Measurements from ENCODE around the gene MISP3.
A peak's percentile ranks its signal among the peaks of the same experiment; 100 is the strongest.

Gene MISP3

DNA sequence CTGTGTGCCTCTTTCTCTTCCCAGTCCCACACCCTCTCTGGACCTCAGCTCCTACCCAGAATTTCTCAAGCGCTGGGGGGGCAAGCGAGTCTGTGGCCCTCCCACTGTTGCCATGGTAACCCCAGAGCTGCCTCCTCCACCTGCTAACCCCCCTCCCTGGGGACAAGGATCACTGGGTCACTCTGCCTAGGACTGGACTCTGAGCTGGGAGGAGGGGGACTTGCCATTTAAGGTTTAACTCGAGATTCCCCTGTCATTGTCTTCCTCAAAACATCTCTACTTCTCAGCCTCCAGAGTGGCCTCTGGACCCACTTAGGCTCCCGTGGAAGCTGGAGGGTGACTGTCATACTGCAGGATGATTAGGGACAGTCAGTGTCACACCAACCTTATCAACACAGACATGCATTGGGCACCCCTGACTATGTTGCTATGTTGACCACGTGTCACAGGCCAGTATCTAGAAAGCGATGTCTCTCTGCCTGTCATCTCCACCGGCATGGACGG, 12.9 kb upstream of the MISP3 start:
- Histone ChIP-seq H3K27ac (ENCODE audit: low read depth, low read length) (no peak overlapping the region), H3K36me3 (ENCODE audit: control insufficient read depth in 5 of 5, insufficient read depth in 5 of 5, low read length in 5 of 5) (no peaks in the 10 kb centered on the region), H3K4me1 (ENCODE audit: control insufficient read depth in 5 of 5, insufficient read depth in 5 of 5, low read length in 5 of 5) (peaks cover 0 to 8% (median 5%) of the 10 kb centered on the region in 5 donors), H3K27me3 (ENCODE audit: control insufficient read depth in 5 of 5, insufficient read depth in 4 of 5, low read length in 5 of 5) (peaks cover 22 to 38% (median 33%) of the 10 kb centered on the region in 5 donors), H3K4me3 (ENCODE audit: low read depth in 1 of 5, low read length in 5 of 5) (no peak overlapping the region), H3K9me3 (ENCODE audit: control insufficient read depth in 5 of 5, low read length in 5 of 5) (no peaks in the 10 kb centered on the region), H3K9ac (ENCODE audit: low read length in 5 of 5) (no peak overlapping the region)

DNA sequence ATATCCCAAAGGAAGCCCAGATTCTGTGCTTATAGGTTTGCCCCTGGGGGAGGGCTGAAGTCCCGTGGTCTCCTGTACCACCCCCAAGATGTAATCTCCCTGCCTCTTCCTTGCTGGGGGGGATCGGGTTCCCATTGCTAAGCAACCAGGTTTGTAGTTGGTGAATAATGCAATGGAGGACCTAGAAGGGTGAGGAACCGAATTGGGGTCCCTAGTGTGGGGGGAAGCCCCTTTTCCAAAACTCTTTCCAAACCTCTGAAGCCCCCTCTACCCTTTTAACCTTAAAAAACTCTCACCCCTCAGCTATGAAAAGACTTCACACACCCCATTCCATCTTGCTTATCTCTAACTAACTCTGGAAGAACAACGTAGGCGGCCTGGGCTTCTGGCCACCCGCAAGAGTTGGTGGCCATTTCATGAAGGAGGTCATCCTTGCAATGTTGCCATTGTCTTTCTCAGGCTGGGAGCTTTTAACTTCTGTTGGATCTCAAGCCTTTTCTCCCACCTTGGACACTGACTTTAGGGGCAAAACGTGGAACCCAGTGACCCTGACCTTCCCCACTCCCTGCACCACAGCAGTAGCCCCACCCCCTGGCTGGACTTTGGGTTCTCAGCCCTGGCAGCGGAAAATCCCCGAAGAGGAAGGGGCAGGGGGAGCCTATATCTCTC, 11.4 kb upstream of the MISP3 start:
- Histone ChIP-seq H3K9me3 (ENCODE audit: control insufficient read depth in 5 of 5, low read length in 5 of 5) (no peaks in the 10 kb centered on the region), H3K27ac (ENCODE audit: low read depth, low read length) (no peak overlapping the region), H3K4me3 (ENCODE audit: low read depth in 1 of 5, low read length in 5 of 5) (no peak overlapping the region), H3K36me3 (ENCODE audit: control insufficient read depth in 5 of 5, insufficient read depth in 5 of 5, low read length in 5 of 5) (no peaks in the 10 kb centered on the region), H3K27me3 (ENCODE audit: control insufficient read depth in 5 of 5, insufficient read depth in 4 of 5, low read length in 5 of 5) (peaks cover 22 to 37% (median 32%) of the 10 kb centered on the region in 5 donors), H3K9ac (ENCODE audit: low read length in 5 of 5) (no peak overlapping the region), H3K4me1 (ENCODE audit: control insufficient read depth in 5 of 5, insufficient read depth in 5 of 5, low read length in 5 of 5) (peaks cover 0 to 8% (median 5%) of the 10 kb centered on the region in 5 donors)

DNA sequence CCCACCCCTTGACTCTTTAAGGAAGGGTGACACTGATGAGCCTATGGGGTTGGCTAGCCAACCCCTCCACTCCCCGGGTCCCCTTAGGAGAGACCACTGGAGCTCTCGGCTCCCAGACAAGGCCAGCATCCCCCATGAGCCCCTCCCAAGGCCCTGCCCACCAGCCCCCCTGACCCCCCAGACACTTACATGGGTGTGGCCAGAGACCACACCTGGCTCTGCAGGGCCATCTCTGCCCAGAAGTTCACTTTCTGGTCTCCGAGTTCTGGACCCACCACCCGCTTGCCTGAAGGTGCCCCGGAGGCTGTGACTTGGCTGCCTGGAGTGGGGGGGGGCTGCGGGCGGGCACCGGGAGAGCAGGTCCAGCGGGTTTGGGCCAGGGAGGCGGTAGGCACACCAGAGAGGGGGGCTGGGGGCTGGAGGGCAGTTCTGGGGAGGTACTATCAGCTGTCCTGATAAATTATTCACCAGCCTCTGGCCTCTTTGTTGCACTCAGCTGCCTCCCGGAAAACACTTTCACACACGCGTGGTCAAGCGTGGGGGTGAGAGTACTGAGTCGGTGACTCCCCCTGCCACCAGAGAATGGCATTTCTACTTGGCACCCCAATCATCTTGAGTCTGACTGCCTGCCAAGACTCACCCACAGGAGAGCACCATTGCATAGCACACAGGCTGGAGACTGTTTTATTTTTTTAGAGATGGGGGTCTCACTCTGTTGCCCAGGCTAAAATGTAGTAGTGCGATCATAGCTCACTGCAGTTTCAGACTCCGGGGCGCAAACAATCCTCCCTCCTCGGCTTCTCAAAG, 10.6 kb upstream of the MISP3 start, which contains the start of gene PALM3:
PALM3 (minus strand) TSS at position 326 of the 807 bp plus-strand sequence; CDS start at position 230, 96 bp downstream.
- Histone ChIP-seq H3K9me3 (ENCODE audit: control insufficient read depth in 5 of 5, low read length in 5 of 5) (no peaks in the 10 kb centered on the region), H3K4me1 (ENCODE audit: control insufficient read depth in 5 of 5, insufficient read depth in 5 of 5, low read length in 5 of 5) (peaks cover 0 to 8% (median 5%) of the 10 kb centered on the region in 5 donors), H3K36me3 (ENCODE audit: control insufficient read depth in 5 of 5, insufficient read depth in 5 of 5, low read length in 5 of 5) (no peaks in the 10 kb centered on the region), H3K4me3 (ENCODE audit: low read depth in 1 of 5, low read length in 5 of 5) (no peak within 1 kb of the TSS), H3K27ac (ENCODE audit: low read depth, low read length) (no peak within 1 kb of the TSS), H3K27me3 (ENCODE audit: control insufficient read depth in 5 of 5, insufficient read depth in 4 of 5, low read length in 5 of 5) (peaks cover 22 to 33% (median 28%) of the 10 kb centered on the region in 5 donors), H3K9ac (ENCODE audit: low read length in 5 of 5) (no peak within 1 kb of the TSS)

DNA sequence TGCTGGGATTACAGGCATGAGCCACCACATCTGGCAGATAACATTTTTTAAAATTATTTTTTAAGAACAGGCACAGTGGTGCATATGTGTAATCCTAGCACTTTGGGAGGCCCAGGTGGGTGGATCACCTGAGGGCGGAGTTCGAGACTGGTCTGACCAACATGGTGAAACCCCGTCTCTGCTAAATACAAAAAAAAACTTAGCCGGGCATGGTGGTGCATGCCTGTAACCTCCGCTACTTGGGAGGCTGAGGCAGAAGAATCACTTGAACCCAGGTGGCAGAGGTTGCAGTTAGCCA, 10.1 kb upstream of the MISP3 start:
- peaks cover 0 to 6% (median 3%) of the 10 kb centered on the region in 5 donors for H3K4me1 ChIP-seq (ENCODE audit: control insufficient read depth in 5 of 5, insufficient read depth in 5 of 5, low read length in 5 of 5)
- H3K9me3 ChIP-seq (ENCODE audit: control insufficient read depth in 5 of 5, low read length in 5 of 5), result no peaks in the 10 kb centered on the region
- H3K9ac ChIP-seq (ENCODE audit: low read length in 5 of 5), result no peak overlapping the region
- no peak overlapping the region for H3K4me3 ChIP-seq (ENCODE audit: low read depth in 1 of 5, low read length in 5 of 5)
- no peaks in the 10 kb centered on the region for H3K36me3 ChIP-seq (ENCODE audit: control insufficient read depth in 5 of 5, insufficient read depth in 5 of 5, low read length in 5 of 5)
- no peak overlapping the region for H3K27ac ChIP-seq (ENCODE audit: low read depth, low read length)
- H3K27me3 ChIP-seq (ENCODE audit: control insufficient read depth in 5 of 5, insufficient read depth in 4 of 5, low read length in 5 of 5), result peaks cover 22 to 31% (median 28%) of the 10 kb centered on the region in 5 donors

DNA sequence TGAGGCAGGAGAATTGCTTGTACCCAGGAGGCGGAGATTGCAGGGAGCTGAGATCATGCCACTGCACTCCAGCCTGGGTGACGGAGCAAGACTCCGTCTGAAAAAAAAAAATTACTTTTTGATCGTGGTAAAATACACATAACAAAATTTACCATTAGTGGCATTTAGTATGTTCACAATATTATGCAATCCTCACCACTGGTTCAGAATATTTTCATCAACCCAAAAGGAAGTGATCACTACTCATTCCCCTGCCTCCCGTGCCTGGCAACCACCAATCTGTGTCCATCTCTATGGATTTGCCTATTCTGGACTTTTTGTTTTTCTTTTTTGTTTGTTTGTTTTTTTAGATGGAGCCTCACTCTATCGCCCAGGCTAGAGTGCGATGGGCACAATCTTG, 9.5 kb upstream of the MISP3 start:
- Histone ChIP-seq H3K27me3 (ENCODE audit: control insufficient read depth in 5 of 5, insufficient read depth in 4 of 5, low read length in 5 of 5) (peaks cover 22 to 27% (median 26%) of the 10 kb centered on the region in 5 donors), H3K9me3 (ENCODE audit: control insufficient read depth in 5 of 5, low read length in 5 of 5) (no peaks in the 10 kb centered on the region), H3K4me3 (ENCODE audit: low read depth in 1 of 5, low read length in 5 of 5) (no peak overlapping the region), H3K36me3 (ENCODE audit: control insufficient read depth in 5 of 5, insufficient read depth in 5 of 5, low read length in 5 of 5) (no peaks in the 10 kb centered on the region), H3K4me1 (ENCODE audit: control insufficient read depth in 5 of 5, insufficient read depth in 5 of 5, low read length in 5 of 5) (peaks cover 0 to 6% (median under 1%) of the 10 kb centered on the region in 5 donors), H3K9ac (ENCODE audit: low read length in 5 of 5) (no peak overlapping the region), H3K27ac (ENCODE audit: low read depth, low read length) (no peak overlapping the region)

DNA sequence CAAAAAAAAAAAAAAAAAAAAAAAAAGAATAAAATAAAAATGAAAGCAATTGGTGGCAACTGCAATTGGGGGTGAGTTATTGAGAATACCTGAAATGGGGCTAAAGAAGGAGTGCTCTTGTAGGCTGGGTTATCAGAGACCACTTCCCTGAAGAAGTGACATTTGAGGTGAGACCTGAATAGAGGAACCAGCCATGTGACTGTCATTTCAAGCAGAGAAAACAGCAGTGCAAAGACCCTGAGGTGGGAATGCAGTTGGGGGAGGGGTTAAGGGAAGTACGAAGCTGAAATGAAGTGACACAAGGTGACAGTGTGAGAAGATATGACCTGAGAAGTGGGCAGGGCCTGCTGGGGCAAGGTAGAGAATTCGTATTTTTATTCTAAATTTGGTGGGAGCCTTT, 6.5 kb upstream of the MISP3 start:
- Histone ChIP-seq H3K4me3 (ENCODE audit: low read depth in 1 of 5, low read length in 5 of 5) (no peak overlapping the region), H3K36me3 (ENCODE audit: control insufficient read depth in 5 of 5, insufficient read depth in 5 of 5, low read length in 5 of 5) (no peaks in the 10 kb centered on the region), H3K9ac (ENCODE audit: low read length in 5 of 5) (no peak overlapping the region), H3K4me1 (ENCODE audit: control insufficient read depth in 5 of 5, insufficient read depth in 5 of 5, low read length in 5 of 5) (no peaks in the 10 kb centered on the region), H3K9me3 (ENCODE audit: control insufficient read depth in 5 of 5, low read length in 5 of 5) (no peaks in the 10 kb centered on the region), H3K27ac (ENCODE audit: low read depth, low read length) (no peak overlapping the region), H3K27me3 (ENCODE audit: control insufficient read depth in 5 of 5, insufficient read depth in 4 of 5, low read length in 5 of 5) (peaks cover 0 to 5% (median 3%) of the 10 kb centered on the region in 5 donors)

DNA sequence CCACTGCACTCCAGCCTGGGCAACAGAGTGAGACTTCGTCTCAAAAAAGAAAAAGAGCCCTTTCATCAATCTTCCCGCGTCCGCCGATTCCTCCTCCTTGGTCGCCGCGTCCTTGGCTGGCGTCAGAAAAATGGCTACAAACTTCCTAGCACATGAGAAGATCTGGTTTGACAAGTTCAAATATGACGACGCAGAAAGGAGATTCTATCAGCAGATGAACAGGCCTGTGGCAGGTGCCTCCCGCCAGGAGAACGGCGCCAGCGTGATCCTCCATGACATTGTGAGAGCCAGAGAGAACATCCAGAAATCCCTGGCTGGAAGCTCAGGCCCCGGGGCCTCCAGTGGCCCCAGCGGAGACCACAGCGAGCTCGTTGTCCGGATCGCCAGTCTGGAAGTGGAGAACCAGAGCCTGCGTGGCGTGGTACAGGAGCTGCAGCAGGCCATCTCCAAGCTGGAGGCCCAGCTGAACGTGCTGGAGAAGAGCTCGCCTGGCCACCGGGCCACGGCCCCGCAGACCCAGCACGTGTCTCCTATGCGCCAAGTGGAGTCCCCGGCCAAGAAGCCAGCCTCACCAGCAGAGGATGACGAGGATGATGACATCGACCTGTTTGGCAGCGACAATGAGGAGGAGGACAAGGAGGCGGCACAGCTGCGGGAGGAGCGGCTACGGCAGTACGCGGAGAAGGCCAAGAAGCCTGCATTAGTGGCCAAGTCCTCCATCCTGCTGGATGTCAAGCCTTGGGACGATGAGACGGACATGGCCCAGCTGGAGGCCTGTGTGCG, 2.1 kb upstream of the MISP3 start:
- Histone ChIP-seq H3K4me3 (ENCODE audit: low read depth in 1 of 5, low read length in 5 of 5) (no peak overlapping the region), H3K27ac (ENCODE audit: low read depth, low read length) (no peak overlapping the region), H3K36me3 (ENCODE audit: control insufficient read depth in 5 of 5, insufficient read depth in 5 of 5, low read length in 5 of 5) (no peaks in the 10 kb centered on the region), H3K4me1 (ENCODE audit: control insufficient read depth in 5 of 5, insufficient read depth in 5 of 5, low read length in 5 of 5) (peaks cover 2 to 38% (median 37%) of the 10 kb centered on the region in 5 donors), H3K27me3 (ENCODE audit: control insufficient read depth in 5 of 5, insufficient read depth in 4 of 5, low read length in 5 of 5) (no peaks in the 10 kb centered on the region), H3K9me3 (ENCODE audit: control insufficient read depth in 5 of 5, low read length in 5 of 5) (no peaks in the 10 kb centered on the region), H3K9ac (ENCODE audit: low read length in 5 of 5) (no peak overlapping the region)

DNA sequence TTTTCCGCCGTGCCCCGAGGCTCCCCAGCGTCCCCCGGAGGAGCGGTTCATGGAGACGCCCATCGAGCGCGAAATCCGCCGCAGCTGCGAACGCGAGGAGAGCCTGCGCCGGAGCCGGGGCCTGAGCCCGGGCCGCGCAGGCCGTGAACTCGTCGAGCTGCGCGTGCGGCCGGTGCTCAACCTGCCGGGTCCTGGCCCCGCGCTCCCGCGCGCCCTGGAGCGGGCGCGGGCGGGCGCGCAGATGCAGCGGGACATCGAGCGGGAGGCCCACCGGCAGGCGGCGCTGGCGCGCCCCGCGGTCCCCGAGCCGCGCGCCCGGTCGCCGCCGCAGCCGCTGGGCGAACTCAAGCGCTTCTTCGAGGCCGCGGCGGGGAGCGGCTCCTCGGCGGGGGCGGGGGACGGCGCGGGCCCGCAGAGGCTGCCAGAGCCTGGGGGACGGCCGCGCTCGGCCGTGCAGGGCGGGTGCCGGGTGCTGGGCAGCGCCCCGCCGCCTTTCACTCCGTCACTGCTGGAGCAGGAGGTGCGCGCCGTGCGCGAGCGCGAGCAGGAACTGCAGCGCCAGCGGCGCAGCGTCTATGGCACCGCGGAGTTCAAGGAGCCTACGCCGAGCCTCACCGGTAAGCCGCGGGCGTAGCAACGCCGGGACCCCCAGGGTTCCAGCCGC, 807 bp downstream of the MISP3 start:
- peak overlapping the region; percentile 77 to 86 (median 81) for H3K4me3 ChIP-seq (ENCODE audit: low read depth in 1 of 5, low read length in 5 of 5)
- H3K27ac ChIP-seq (ENCODE audit: low read depth, low read length), result peak overlapping the region; percentile 78
- H3K36me3 ChIP-seq (ENCODE audit: control insufficient read depth in 5 of 5, insufficient read depth in 5 of 5, low read length in 5 of 5), result no peaks in the 10 kb centered on the region
- H3K9ac ChIP-seq (ENCODE audit: low read length in 5 of 5), result peak overlapping the region in 4 of 5 donors; percentile 57 to 83 (median 72)
- H3K9me3 ChIP-seq (ENCODE audit: control insufficient read depth in 5 of 5, low read length in 5 of 5), result no peaks in the 10 kb centered on the region
- no peaks in the 10 kb centered on the region for H3K27me3 ChIP-seq (ENCODE audit: control insufficient read depth in 5 of 5, insufficient read depth in 4 of 5, low read length in 5 of 5)
- H3K4me1 ChIP-seq (ENCODE audit: control insufficient read depth in 5 of 5, insufficient read depth in 5 of 5, low read length in 5 of 5), result peaks cover 2 to 43% (median 38%) of the 10 kb centered on the region in 5 donors

DNA sequence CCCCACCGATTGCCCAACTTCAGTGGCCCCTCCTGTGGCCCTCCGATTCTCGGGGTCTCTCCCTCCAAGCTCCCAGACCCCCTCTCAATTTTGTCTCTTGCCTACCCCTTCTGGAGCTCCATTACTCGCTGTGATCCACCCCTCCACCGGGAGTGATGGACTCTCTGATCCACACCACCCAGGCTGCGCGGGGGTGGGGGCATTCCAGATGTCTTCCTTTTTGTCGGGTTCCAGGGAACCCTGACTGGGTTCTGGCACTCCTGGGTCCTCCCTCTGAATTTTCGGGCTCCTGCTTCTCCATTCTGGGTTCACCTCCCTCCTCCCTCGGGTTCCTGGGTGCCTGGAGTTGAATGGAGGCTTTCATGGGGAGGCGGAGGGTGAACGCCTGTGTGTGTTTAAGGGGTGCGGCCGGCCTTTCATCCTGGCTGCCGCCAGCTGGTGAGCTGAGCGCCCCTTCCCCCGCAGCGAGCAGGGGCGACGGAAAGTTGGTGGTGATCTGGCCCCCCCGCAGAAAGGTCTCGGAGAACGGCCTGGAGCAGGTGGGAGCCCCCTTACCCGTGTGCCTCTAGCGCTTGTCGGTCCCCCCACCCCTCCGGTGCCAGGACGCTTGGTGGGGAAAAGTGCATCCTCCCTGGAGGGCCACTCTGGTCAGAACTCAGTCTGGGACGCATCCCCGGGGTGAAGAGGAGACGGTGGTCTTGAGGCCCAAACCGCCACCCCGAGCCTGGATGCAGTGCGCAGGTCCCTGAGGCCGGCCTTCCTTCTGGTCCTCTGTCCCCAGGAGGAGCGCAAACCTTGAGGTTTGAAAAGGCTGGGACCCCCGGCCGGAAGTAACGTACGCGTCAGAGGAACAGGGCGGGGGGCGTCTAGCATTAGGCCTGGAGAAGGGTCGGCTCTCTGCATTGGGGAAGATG, 1.6 kb downstream of the MISP3 start:
- Histone ChIP-seq H3K4me3 (ENCODE audit: low read depth in 1 of 5, low read length in 5 of 5) (peak overlapping the region; percentile 77 to 86 (median 81)), H3K9me3 (ENCODE audit: control insufficient read depth in 5 of 5, low read length in 5 of 5) (no peaks in the 10 kb centered on the region), H3K27me3 (ENCODE audit: control insufficient read depth in 5 of 5, insufficient read depth in 4 of 5, low read length in 5 of 5) (no peaks in the 10 kb centered on the region), H3K27ac (ENCODE audit: low read depth, low read length) (peak overlapping the region; percentile 78), H3K9ac (ENCODE audit: low read length in 5 of 5) (peak overlapping the region; percentile 26 to 83 (median 64)), H3K36me3 (ENCODE audit: control insufficient read depth in 5 of 5, insufficient read depth in 5 of 5, low read length in 5 of 5) (no peaks in the 10 kb centered on the region), H3K4me1 (ENCODE audit: control insufficient read depth in 5 of 5, insufficient read depth in 5 of 5, low read length in 5 of 5) (peaks cover 2 to 43% (median 38%) of the 10 kb centered on the region in 5 donors)
